K562 (cell line): ENCODE data around the gene LYST. TPM values are rescaled to one million over a fixed set of nuclear protein-coding genes. Genes with fewer than 3 reads are reported as not detected.

Source experiments
- EHMT2 ChIP-seq: fragments of 450-650 bp; IDR thresholded peaks from 2 replicates; pipeline ENCODE4 v1.6.1; 2018; ENCODE audit warnings: antibody characterized with exemption
- ETS2 ChIP-seq: IDR thresholded peaks from 2 replicates; pipeline ENCODE4 v1.6.1; 2016; ENCODE audit warnings: borderline replicate concordance, missing genetic modification characterization, mild to moderate bottlenecking, moderate library complexity, missing compliant biosample characterization; ENCODE audit not compliant: poor library complexity, severe bottlenecking
- HMG20A ChIP-seq: fragments of 450-650 bp; formaldehyde crosslinking; conservative IDR thresholded peaks from 2 replicates; pipeline ENCODE4 v1.4.0; 2020; ENCODE audit warnings: mild to moderate bottlenecking, mixed read lengths
- HMGXB4 ChIP-seq: sonication (generic); formaldehyde crosslinking; IDR thresholded peaks from 2 replicates; pipeline ENCODE4 v1.8.1; 2023; ENCODE audit warnings: mild to moderate bottlenecking, missing genetic modification reagents
- MIER1 ChIP-seq: fragments of 450-650 bp; IDR thresholded peaks from 2 replicates; pipeline ENCODE4 v1.6.1; 2016; ENCODE audit warnings: antibody characterized with exemption, mild to moderate bottlenecking, low read depth
- NEUROD1 ChIP-seq: fragments of 150-350 bp; IDR thresholded peaks from 2 replicates; pipeline ENCODE4 v1.6.1; 2014; ENCODE audit warnings: borderline replicate concordance, low read length, low read depth; ENCODE audit not compliant: partially characterized antibody
- REST ChIP-seq, 2 experiments: fragments of 450-650 bp; formaldehyde crosslinking in 1 of 2; IDR thresholded peaks; 2 replicates each; pipeline versions ENCODE4 v1.4.0 to v1.6.1; 2014 to 2020; ENCODE audit warnings: mild to moderate bottlenecking in 2 of 2, borderline replicate concordance in 1 of 2, low read depth in 1 of 2
- RFX5 ChIP-seq: IDR thresholded peaks from 2 replicates; pipeline ENCODE4 v1.6.1; 2011; ENCODE audit warnings: low read depth, mild to moderate bottlenecking, improper control_type of control experiment, low read length
- SMAD2 ChIP-seq: fragments of 150-350 bp; IDR thresholded peaks from 2 replicates; pipeline ENCODE4 v1.6.1; 2014; ENCODE audit warnings: low read depth, mild to moderate bottlenecking, low read length
- polyA plus RNA-seq, 8 experiments: library from polyadenylated mRNA; depleted of rRNA in 4 of 8; stranded (reverse) in 5 of 8; unstranded in 3 of 8; fragments of >200 nt; fragmentation: Nextera tagmentation in 2 of 8; fragmentation: Illumina TruSeq in 1 of 8; extraction: Ambion mirVana in 2 of 8; extraction: Trizol in 1 of 8; gene quantifications; 2 replicates each; pipeline versions ENCODE4 v1.2.1 to v1.2.3, GENCODE V29; 2011 to 2014; ENCODE audit warnings: inconsistent platforms in 1 of 8, missing spikeins in 1 of 8
- total RNA-seq, 7 experiments: library from RNA; depleted of rRNA in 6 of 7; stranded (reverse); fragments of >200 nt in 6 of 7; fragmentation: Illumina TruSeq in 2 of 7; extraction: Trizol in 2 of 7; gene quantifications; 2 replicates each; pipeline versions ENCODE4 v1.2.1 to v1.2.3, GENCODE V29; 2011 to 2021; ENCODE audit warnings: low replicate concordance in 1 of 7
- TF ChIP-seq, protein P1 (sequence below): IDR thresholded peaks from 2 replicates; pipeline ENCODE4 v1.6.1; 2016; ENCODE audit warnings: missing genetic modification characterization, missing compliant biosample characterization

LYST gene
- total and polyA plus RNA-seq, 9 of the 15 experiments (the other 6 are each of a cell fraction or from before 2014, with no cell fraction given): 0.73 to 2.4 (median 1.4) TPM

- TF ChIP-seq HMGXB4 (CRISPR knock-in tag): no peak
- TF ChIP-seq EHMT2: peak; percentile 71; the same call in 1 of the 2 replicates
- TF ChIP-seq MIER1: peak; percentile 76
- no peak for TF ChIP-seq HMG20A (CRISPR knock-in tag)
- no peak for TF ChIP-seq RFX5
- no peak for TF ChIP-seq SMAD2
- TF ChIP-seq REST (IDR thresholded peaks at IDR 0.05; ENCODE audit: borderline replicate concordance): peak; percentile 92
- peak; percentile 88 for TF ChIP-seq REST (CRISPR knock-in tag; IDR thresholded peaks at IDR 0.05; ENCODE audit: low read depth)
- TF ChIP-seq, protein P1, sequence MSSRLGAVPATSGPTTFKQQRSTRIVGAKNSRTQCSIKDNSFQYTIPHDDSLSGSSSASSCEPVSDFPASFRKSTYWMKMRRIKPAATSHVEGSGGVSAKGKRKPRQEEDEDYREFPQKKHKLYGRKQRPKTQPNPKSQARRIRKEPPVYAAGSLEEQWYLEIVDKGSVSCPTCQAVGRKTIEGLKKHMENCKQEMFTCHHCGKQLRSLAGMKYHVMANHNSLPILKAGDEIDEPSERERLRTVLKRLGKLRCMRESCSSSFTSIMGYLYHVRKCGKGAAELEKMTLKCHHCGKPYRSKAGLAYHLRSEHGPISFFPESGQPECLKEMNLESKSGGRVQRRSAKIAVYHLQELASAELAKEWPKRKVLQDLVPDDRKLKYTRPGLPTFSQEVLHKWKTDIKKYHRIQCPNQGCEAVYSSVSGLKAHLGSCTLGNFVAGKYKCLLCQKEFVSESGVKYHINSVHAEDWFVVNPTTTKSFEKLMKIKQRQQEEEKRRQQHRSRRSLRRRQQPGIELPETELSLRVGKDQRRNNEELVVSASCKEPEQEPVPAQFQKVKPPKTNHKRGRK: no peak
- no peak for TF ChIP-seq ETS2 (tag)
- no peak for TF ChIP-seq NEUROD1
Measured at GRCh38 chr1:235648954-235649367, 217.7 kb downstream of the LYST start (continued).
